Measurements from ENCODE around the gene ARHGEF9. TPM values are rescaled to one million over a fixed set of nuclear protein-coding genes. Genes with fewer than 3 reads are reported as not detected.
"Not testable (repeated sequence)": the region's sequence is repeated elsewhere in the genome, so short reads cannot be mapped to it uniquely, and the experiment has no call there.

Gene ARHGEF9
- 100 to 1,000 TPM in 1 of 4 donors, 10 to 100 TPM in 3; 29.9 to 108 (median 36.9) TPM for total RNA-seq

DNA sequence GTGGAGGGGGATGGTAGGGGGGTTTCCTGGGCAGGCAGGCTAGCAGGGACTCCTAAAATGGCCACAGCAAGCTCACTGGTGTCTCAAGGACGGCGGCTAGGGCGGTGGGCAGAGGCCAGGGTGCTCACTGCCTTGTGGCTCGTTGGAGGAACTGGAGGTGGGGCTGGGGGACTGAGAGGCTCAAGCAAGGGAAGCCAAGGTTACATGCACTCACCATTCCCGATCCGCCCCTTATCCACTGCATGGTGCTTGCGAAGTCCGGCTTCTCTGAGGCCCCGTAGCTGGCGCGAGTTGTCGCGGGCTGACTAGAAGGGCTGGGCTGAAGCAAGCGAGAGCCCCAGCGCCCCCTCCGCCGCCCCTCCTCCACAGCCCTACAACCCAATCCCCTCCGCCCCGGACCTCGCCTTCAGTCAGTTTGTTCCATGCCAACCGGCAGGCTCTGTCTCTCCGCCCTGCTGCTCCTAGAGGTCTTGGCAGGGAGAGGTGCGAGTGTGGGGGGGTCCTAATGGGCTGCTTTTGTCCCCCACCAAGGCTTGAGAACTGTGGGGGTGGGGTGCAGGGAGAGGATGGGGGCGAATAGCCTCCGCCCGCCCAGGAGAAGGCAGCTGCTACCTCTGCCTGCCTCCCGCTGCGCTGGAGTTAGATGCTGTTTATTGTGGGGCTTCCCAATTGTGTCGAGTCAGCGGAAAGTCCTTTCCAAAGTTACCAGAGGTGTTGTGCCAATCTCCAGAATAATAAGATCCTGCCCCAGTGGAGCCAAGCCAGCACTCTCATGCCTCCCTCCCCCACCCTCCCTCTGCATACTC, at the start of gene ARHGEF9:
ARHGEF9 (minus strand) TSS at position 313 of the 806 bp plus-strand sequence; CDS start at position 244, 69 bp downstream.
- intact Hi-C loops (cut with DNase I; ENCODE audit: low total_unique reads), result no loop called here
- TF ChIP-seq, protein P1, sequence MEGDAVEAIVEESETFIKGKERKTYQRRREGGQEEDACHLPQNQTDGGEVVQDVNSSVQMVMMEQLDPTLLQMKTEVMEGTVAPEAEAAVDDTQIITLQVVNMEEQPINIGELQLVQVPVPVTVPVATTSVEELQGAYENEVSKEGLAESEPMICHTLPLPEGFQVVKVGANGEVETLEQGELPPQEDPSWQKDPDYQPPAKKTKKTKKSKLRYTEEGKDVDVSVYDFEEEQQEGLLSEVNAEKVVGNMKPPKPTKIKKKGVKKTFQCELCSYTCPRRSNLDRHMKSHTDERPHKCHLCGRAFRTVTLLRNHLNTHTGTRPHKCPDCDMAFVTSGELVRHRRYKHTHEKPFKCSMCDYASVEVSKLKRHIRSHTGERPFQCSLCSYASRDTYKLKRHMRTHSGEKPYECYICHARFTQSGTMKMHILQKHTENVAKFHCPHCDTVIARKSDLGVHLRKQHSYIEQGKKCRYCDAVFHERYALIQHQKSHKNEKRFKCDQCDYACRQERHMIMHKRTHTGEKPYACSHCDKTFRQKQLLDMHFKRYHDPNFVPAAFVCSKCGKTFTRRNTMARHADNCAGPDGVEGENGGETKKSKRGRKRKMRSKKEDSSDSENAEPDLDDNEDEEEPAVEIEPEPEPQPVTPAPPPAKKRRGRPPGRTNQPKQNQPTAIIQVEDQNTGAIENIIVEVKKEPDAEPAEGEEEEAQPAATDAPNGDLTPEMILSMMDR (IDR thresholded peaks at IDR 0.05), result no peak
- no peak for TF ChIP-seq EP300 (IDR thresholded peaks at IDR 0.05; ENCODE audit: low read depth)
- no peak for TF ChIP-seq POLR2A (IDR thresholded peaks at IDR 0.05)
- no peak for TF ChIP-seq POLR2AphosphoS5 (IDR thresholded peaks at IDR 0.05)
- 45% methylated on average over 30 of the region's 30 CpGs; no CpG with 5 or more reads in 1 of the 2 donors for WGBS, 2 donors (ENCODE audit: low coverage in 1 of 2)
- Histone ChIP-seq H3K36me3 (no peaks in the 10 kb centered on the region), H3K27ac (peak within 1 kb of the TSS; percentile 37 to 75 (median 67)), H3K9me3 (no peaks in the 10 kb centered on the region), H3K27me3 (no peaks in the 10 kb centered on the region), H3K4me3 (peak within 1 kb of the TSS; percentile 22 to 57 (median 40)), H3K4me1 (peaks cover 0 to 6% (median 0%) of the 10 kb centered on the region in 4 donors)
- peak; percentile 16 for DNase-seq
- in situ Hi-C loops (cut with MboI; ENCODE audit: low pct_ligation_motif_present in 1 of 4, low pct_unique_long_range_greater_than_20kb in 1 of 4, low sequenced_read_pairs in 3 of 4), result no loop called here

DNA sequence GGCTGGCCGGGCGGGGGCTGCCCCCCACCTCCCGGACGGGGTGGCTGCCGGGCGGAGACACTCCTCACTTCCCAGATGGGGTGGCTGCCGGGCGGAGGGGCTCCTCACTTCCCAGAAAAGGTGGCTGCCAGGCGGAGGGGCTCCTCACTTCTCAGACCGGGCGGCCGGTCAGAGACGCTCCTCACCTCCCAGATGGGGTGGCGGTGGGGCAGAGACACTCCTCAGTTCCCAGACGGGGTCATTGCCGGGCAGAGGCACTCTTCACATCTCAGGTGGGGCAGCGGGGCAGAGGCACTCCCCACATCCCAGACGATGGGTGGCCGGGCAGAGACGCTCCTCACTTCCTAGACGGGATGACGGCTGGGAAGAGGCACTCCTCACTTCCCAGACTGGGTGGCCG, 40.4 kb upstream of the ARHGEF9 start:
- H3K4me3 ChIP-seq; H3K27me3 ChIP-seq; H3K27ac ChIP-seq; intact Hi-C loops (cut with DNase I; ENCODE audit: low total_unique reads); DNase-seq; H3K36me3 ChIP-seq; in situ Hi-C loops (cut with MboI; ENCODE audit: low pct_ligation_motif_present in 1 of 4, low pct_unique_long_range_greater_than_20kb in 1 of 4, low sequenced_read_pairs in 3 of 4); H3K4me1 ChIP-seq; H3K9me3 ChIP-seq: not testable (repeated sequence)
- WGBS, 2 donors (ENCODE audit: low coverage in 1 of 2), result 92% methylated on average over 14 of the region's 23 CpGs; no CpG with 5 or more reads in 1 of the 2 donors

DNA sequence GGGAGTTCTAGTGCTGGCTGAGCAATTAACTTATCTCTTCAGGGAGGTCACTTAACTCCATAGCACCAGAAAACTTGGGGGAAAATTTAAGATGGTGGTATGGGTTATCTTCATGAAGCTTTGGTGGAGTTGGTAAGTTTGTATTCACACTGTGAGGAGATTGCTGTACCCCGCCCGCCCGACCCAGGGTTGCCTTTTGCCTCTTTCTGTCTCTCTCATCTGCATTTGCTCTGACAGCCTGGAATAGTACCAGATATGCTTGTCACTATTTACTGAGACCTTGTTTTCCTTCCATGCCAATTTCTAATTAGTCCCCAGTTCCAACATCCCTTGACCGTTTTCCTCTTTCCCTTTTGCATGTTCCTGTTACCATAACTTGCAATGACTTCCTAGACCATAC, 33.1 kb upstream of the ARHGEF9 start:
- Histone ChIP-seq H3K4me3 (no peak overlapping the region), H3K36me3 (no peaks in the 10 kb centered on the region), H3K27ac (no peak overlapping the region), H3K27me3 (no peaks in the 10 kb centered on the region), H3K4me1 (no peaks in the 10 kb centered on the region), H3K9me3 (no peaks in the 10 kb centered on the region)
- TF ChIP-seq POLR2A (IDR thresholded peaks at IDR 0.05) (no peak), EP300 (IDR thresholded peaks at IDR 0.05; ENCODE audit: low read depth) (no peak), POLR2AphosphoS5 (IDR thresholded peaks at IDR 0.05) (no peak)
- TF ChIP-seq, protein P1 (IDR thresholded peaks at IDR 0.05), result no peak
- intact Hi-C loops (cut with DNase I; ENCODE audit: low total_unique reads), result no loop called here
- DNase-seq, result no peak
- WGBS, 2 donors (ENCODE audit: low coverage in 1 of 2), result 92% methylated on average over 4 of the region's 4 CpGs; no CpG with 5 or more reads in 1 of the 2 donors
- in situ Hi-C loops (cut with MboI; ENCODE audit: low pct_ligation_motif_present in 1 of 4, low pct_unique_long_range_greater_than_20kb in 1 of 4, low sequenced_read_pairs in 3 of 4), result no loop called here

DNA sequence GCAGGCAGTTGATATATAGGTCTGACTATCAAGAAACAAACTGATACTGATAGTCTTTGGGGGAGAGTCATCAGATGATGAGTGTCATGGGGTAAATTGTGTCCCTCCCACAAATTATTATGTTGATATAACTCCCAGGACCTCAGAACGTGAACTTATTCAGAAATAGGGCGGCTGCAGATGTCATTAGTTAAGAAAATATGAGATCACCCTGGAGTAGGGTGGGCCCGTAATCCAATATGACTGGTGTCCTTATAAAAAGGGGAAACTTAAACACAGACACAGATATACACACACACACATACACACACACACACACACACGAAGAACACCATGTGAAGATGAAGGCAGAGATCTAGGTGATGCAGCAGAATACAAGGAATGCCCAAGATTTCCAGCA, 32.7 kb upstream of the ARHGEF9 start:
- no peak overlapping the region for H3K4me3 ChIP-seq
- intact Hi-C loops (cut with DNase I; ENCODE audit: low total_unique reads), result no loop called here
- TF ChIP-seq, protein P1 (IDR thresholded peaks at IDR 0.05), result no peak
- TF ChIP-seq POLR2AphosphoS5 (IDR thresholded peaks at IDR 0.05) (no peak), EP300 (IDR thresholded peaks at IDR 0.05; ENCODE audit: low read depth) (no peak), POLR2A (IDR thresholded peaks at IDR 0.05) (no peak)
- H3K9me3 ChIP-seq, result no peaks in the 10 kb centered on the region
- DNase-seq, result no peak
- H3K4me1 ChIP-seq, result no peaks in the 10 kb centered on the region
- no peaks in the 10 kb centered on the region for H3K36me3 ChIP-seq
- no peak overlapping the region for H3K27ac ChIP-seq
- 60% methylated on average over 4 of the region's 4 CpGs; no CpG with 5 or more reads in 1 of the 2 donors for WGBS, 2 donors (ENCODE audit: low coverage in 1 of 2)
- in situ Hi-C loops (cut with MboI; ENCODE audit: low pct_ligation_motif_present in 1 of 4, low pct_unique_long_range_greater_than_20kb in 1 of 4, low sequenced_read_pairs in 3 of 4), result no loop called here
- H3K27me3 ChIP-seq, result no peaks in the 10 kb centered on the region

All from transverse colon (tissue), 4 donors.